GM19025 (cell line): ENCODE measurements around the gene CETN2.
"Not testable (repeated sequence)": the region's sequence is repeated elsewhere in the genome, so short reads cannot be mapped to it uniquely, and the experiment has no call there.

ENCODE experiments used
- ATAC-seq: cut with Tn5 transposase; IDR thresholded peaks from one replicate; pipeline ENCODE4 v1.9.1; 2021; ENCODE audit warnings: mild to moderate bottlenecking, low read depth, moderate library complexity; ENCODE audit not compliant: unreplicated experiment

Gene CETN2

GRCh38 chrX:152830312-152831305 lies at the start of gene CETN2, which contains the start of gene NSDHL:
TSS of gene CETN2 (minus strand) at chrX:152830757. CDS start at chrX:152830710, 47 bp downstream.
TSS of gene NSDHL (plus strand) at chrX:152831063. CDS start at chrX:152846325, 15,262 bp downstream.
- ATAC-seq, result peak; percentile 98

- ATAC-seq, result no peak
Observed at GRCh38 chrX:152878976-152879755, 48.6 kb upstream of the CETN2 start.

- ATAC-seq, result no peak
Observed at GRCh38 chrX:152876931-152877840, 46.6 kb upstream of the CETN2 start.

GRCh38 chrX:152873361-152873760 lies 42.8 kb upstream of the CETN2 start:
- ATAC-seq, result no peak

GRCh38 chrX:152872522-152872921 lies 42.0 kb upstream of the CETN2 start:
- no peak for ATAC-seq

- no peak for ATAC-seq
Observed at GRCh38 chrX:152871260-152871659, 40.7 kb upstream of the CETN2 start.

GRCh38 chrX:152869972-152870371 lies 39.4 kb upstream of the CETN2 start:
- no peak for ATAC-seq

- ATAC-seq, result no peak
Observed at GRCh38 chrX:152866386-152866785, 35.8 kb upstream of the CETN2 start.

GRCh38 chrX:152865232-152865920 lies 34.8 kb upstream of the CETN2 start:
- no peak for ATAC-seq

- no peak for ATAC-seq
Observed at GRCh38 chrX:152861826-152862225, 31.3 kb upstream of the CETN2 start.

- ATAC-seq, result no peak
Observed at GRCh38 chrX:152861116-152861515, 30.6 kb upstream of the CETN2 start.

GRCh38 chrX:152853986-152854385 lies 23.4 kb upstream of the CETN2 start:
- ATAC-seq, result no peak

GRCh38 chrX:152850465-152850864 lies 19.9 kb upstream of the CETN2 start:
- ATAC-seq, result no peak

- ATAC-seq, result no peak
Observed at GRCh38 chrX:152847281-152847680, 16.7 kb upstream of the CETN2 start.

GRCh38 chrX:152845618-152846240 lies 15.2 kb upstream of the CETN2 start:
- ATAC-seq, result no peak

- ATAC-seq, result no peak
Observed at GRCh38 chrX:152844256-152844655, 13.7 kb upstream of the CETN2 start.

- ATAC-seq, result no peak
Observed at GRCh38 chrX:152843852-152844251, 13.3 kb upstream of the CETN2 start.

GRCh38 chrX:152842772-152843338 lies 12.3 kb upstream of the CETN2 start:
- no peak for ATAC-seq

GRCh38 chrX:152835470-152835869 lies 4.9 kb upstream of the CETN2 start:
- not testable (repeated sequence) for ATAC-seq
